Osteocyte (in vitro differentiated cells): Measurements from ENCODE around the gene ACSL4. TPM values are rescaled to one million over a fixed set of nuclear protein-coding genes. Genes with fewer than 3 reads are reported as not detected.

Source experiments
- DNase-seq: peaks from one replicate; pipeline ENCODE4 v3.0.0; 2021; ENCODE audit warnings: mixed read lengths; ENCODE audit not compliant: unreplicated experiment; ENCODE audit errors: extremely low spot score
- H3K27ac Mint-ChIP-seq: one replicate; pipeline ENCODE4 v1.8.0; 2021; ENCODE audit warnings: mild to moderate bottlenecking, mixed read lengths; ENCODE audit not compliant: unreplicated experiment
- H3K27me3 Mint-ChIP-seq: one replicate; pipeline ENCODE4 v1.8.0; 2021; ENCODE audit warnings: mixed read lengths; ENCODE audit not compliant: unreplicated experiment
- H3K36me3 Mint-ChIP-seq: one replicate; pipeline ENCODE4 v1.8.0; 2021; ENCODE audit warnings: mixed read lengths; ENCODE audit not compliant: unreplicated experiment
- H3K4me1 Mint-ChIP-seq: one replicate; pipeline ENCODE4 v1.8.0; 2021; ENCODE audit warnings: mixed read lengths; ENCODE audit not compliant: unreplicated experiment
- H3K4me3 Mint-ChIP-seq: one replicate; pipeline ENCODE4 v1.8.0; 2021; ENCODE audit warnings: mild to moderate bottlenecking, moderate library complexity, mixed read lengths; ENCODE audit not compliant: unreplicated experiment
- H3K9me3 Mint-ChIP-seq: one replicate; pipeline ENCODE4 v1.8.0; 2021; ENCODE audit warnings: mixed read lengths; ENCODE audit not compliant: unreplicated experiment
- CTCF ChIP-seq: fragments of 200-600 bp; sonication (generic); IDR thresholded peaks from 2 replicates; pipeline ENCODE4 v1.5.0; 2021; ENCODE audit warnings: antibody characterized with exemption, mild to moderate bottlenecking, moderate library complexity
- total RNA-seq: library from RNA; stranded (reverse); gene quantifications from 2 replicates; pipeline ENCODE4 v1.2.1, GENCODE V29; 2021

Gene ACSL4
- total RNA-seq, 1 donor from 2014 or later: 62.1 TPM

- no peak overlapping the region for H3K4me3 Mint-ChIP-seq
Observed at GRCh38 chrX:109760209-109760921, 27.3 kb upstream of the ACSL4 start.

GRCh38 chrX:109753256-109753655 lies 20.2 kb upstream of the ACSL4 start:
- peaks cover 4% of the 10 kb centered on the region for H3K27me3 Mint-ChIP-seq
- peaks cover 25% of the 10 kb centered on the region for H3K9me3 Mint-ChIP-seq

More at GRCh38 chrX:109760209-109760921, 27.3 kb upstream of the ACSL4 start:
- no peak for TF ChIP-seq CTCF
- Mint-ChIP-seq H3K36me3 (peaks cover 4% of the 10 kb centered on the region), H3K27me3 (peaks cover 12% of the 10 kb centered on the region), H3K27ac (no peak overlapping the region), H3K9me3 (peaks cover 24% of the 10 kb centered on the region), H3K4me1 (peaks cover 11% of the 10 kb centered on the region)
- DNase-seq: no peak

GRCh38 chrX:109751698-109752097 lies 18.6 kb upstream of the ACSL4 start:
- DNase-seq: no peak
- TF ChIP-seq CTCF: no peak
- no peak overlapping the region for H3K27ac Mint-ChIP-seq
- H3K9me3 Mint-ChIP-seq: peaks cover 14% of the 10 kb centered on the region
- H3K4me3 Mint-ChIP-seq: no peak overlapping the region
- H3K36me3 Mint-ChIP-seq: peaks cover 4% of the 10 kb centered on the region
- no peaks in the 10 kb centered on the region for H3K27me3 Mint-ChIP-seq
- H3K4me1 Mint-ChIP-seq: no peaks in the 10 kb centered on the region

More at GRCh38 chrX:109753256-109753655, 20.2 kb upstream of the ACSL4 start:
- Mint-ChIP-seq H3K27ac (no peak overlapping the region), H3K4me1 (no peaks in the 10 kb centered on the region), H3K36me3 (peaks cover 4% of the 10 kb centered on the region), H3K4me3 (no peak overlapping the region)
- no peak for DNase-seq
- no peak for TF ChIP-seq CTCF

- Mint-ChIP-seq H3K36me3 (no peaks in the 10 kb centered on the region), H3K27me3 (no peaks in the 10 kb centered on the region), H3K4me3 (no peak overlapping the region), H3K4me1 (no peaks in the 10 kb centered on the region), H3K27ac (no peak overlapping the region), H3K9me3 (no peaks in the 10 kb centered on the region)
- TF ChIP-seq CTCF: no peak
- no peak for DNase-seq
Observed at GRCh38 chrX:109749207-109749606, 16.1 kb upstream of the ACSL4 start.

- H3K4me1 Mint-ChIP-seq: no peaks in the 10 kb centered on the region
- H3K4me3 Mint-ChIP-seq: no peak overlapping the region
- H3K9me3 Mint-ChIP-seq: no peaks in the 10 kb centered on the region
- H3K27ac Mint-ChIP-seq: no peak overlapping the region
- no peaks in the 10 kb centered on the region for H3K36me3 Mint-ChIP-seq
- H3K27me3 Mint-ChIP-seq: no peaks in the 10 kb centered on the region
- DNase-seq: no peak
- TF ChIP-seq CTCF: no peak
Observed at GRCh38 chrX:109747681-109748080, 14.6 kb upstream of the ACSL4 start.
